Gastrocnemius medialis (tissue), 4 donors: ENCODE data around the gene SEC24D.

Experiments
- POLR2A ChIP-seq, 2 donors: fragments of 450-650 bp; IDR thresholded peaks; one replicate each; pipeline ENCODE4 v1.6.1; 2017; ENCODE audit warnings: antibody characterized with exemption in 2 of 2, mild to moderate bottlenecking in 2 of 2, moderate library complexity in 2 of 2
- TF ChIP-seq, protein P1 (sequence below), 5 experiments: fragments of 450-650 bp in 3 of 5; fragments of 200-600 bp in 2 of 5; sonication (generic) in 2 of 5; IDR thresholded peaks in 4 of 5; conservative IDR thresholded peaks in 1 of 5; 1 replicate in 4 of 5; 2 replicates in 1 of 5; pipeline ENCODE4 v1.5.1; 2016 to 2019; ENCODE audit warnings: antibody characterized with exemption in 5 of 5, mild to moderate bottlenecking in 3 of 5, moderate library complexity in 3 of 5

DNA sequence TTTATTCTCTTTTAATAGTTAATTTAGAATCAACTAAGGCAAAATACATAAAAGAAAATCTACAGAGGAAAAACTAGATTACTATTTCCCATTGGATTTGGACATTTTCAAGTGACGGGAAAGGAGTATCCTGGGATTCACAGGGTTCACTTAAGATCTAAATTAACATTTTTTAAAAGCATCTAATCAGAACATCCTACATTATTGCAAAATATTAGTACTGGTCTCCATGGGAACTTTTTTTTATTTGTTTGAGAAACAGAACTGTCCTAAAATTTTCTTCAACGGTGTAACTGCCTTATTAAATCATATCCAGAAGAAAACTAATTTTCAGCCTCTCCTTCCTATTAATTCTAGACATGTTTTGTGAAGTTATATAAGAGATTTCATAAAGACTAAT is 81.0 kb downstream of the SEC24D start:
- TF ChIP-seq, protein P1, sequence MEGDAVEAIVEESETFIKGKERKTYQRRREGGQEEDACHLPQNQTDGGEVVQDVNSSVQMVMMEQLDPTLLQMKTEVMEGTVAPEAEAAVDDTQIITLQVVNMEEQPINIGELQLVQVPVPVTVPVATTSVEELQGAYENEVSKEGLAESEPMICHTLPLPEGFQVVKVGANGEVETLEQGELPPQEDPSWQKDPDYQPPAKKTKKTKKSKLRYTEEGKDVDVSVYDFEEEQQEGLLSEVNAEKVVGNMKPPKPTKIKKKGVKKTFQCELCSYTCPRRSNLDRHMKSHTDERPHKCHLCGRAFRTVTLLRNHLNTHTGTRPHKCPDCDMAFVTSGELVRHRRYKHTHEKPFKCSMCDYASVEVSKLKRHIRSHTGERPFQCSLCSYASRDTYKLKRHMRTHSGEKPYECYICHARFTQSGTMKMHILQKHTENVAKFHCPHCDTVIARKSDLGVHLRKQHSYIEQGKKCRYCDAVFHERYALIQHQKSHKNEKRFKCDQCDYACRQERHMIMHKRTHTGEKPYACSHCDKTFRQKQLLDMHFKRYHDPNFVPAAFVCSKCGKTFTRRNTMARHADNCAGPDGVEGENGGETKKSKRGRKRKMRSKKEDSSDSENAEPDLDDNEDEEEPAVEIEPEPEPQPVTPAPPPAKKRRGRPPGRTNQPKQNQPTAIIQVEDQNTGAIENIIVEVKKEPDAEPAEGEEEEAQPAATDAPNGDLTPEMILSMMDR (IDR thresholded peaks at IDR 0.05 in 4 of 5, conservative IDR thresholded peaks at IDR 0.05 in 1 of 5): no peak
- TF ChIP-seq POLR2A (IDR thresholded peaks at IDR 0.05): no peak
